Karpas-422 (cell line): ENCODE results near the gene CLSTN3. TPM values are rescaled to one million over a fixed set of nuclear protein-coding genes. Genes with fewer than 3 reads are reported as not detected.
"Not testable (repeated sequence)": the region's sequence is repeated elsewhere in the genome, so short reads cannot be mapped to it uniquely, and the experiment has no call there.

Experiments
- DNase-seq: peaks from one replicate; pipeline ENCODE4 v3.0.0-alpha.2; 2015
- H2AFZ ChIP-seq: fragments of 200-600 bp; sonication (generic); 2 replicates; pipeline ENCODE4 v1.6.1; 2014; ENCODE audit warnings: antibody characterized with exemption, low read length, mixed read lengths
- H3K27ac ChIP-seq: fragments of 200-600 bp; sonication (generic); 2 replicates; pipeline ENCODE4 v1.5.1; 2014; ENCODE audit warnings: mild to moderate bottlenecking, low read length, moderate library complexity
- H3K27me3 ChIP-seq: fragments of 200-600 bp; sonication (generic); 2 replicates; pipeline ENCODE4 v1.6.1; 2014; ENCODE audit warnings: low read length, mixed read lengths
- H3K36me3 ChIP-seq: fragments of 200-600 bp; sonication (generic); 2 replicates; pipeline ENCODE4 v1.6.1; 2014; ENCODE audit warnings: low read length, mixed read lengths; ENCODE audit not compliant: insufficient read depth
- H3K4me1 ChIP-seq: fragments of 200-600 bp; sonication (generic); 2 replicates; pipeline ENCODE4 v1.6.1; 2014; ENCODE audit warnings: mild to moderate bottlenecking, low read length, mixed read lengths
- H3K4me2 ChIP-seq: fragments of 200-600 bp; sonication (generic); 2 replicates; pipeline ENCODE4 v1.6.1; 2014; ENCODE audit warnings: low read length, low read depth, mild to moderate bottlenecking; ENCODE audit not compliant: poor library complexity, severe bottlenecking
- H3K4me3 ChIP-seq: fragments of 200-600 bp; sonication (generic); 2 replicates; pipeline ENCODE4 v1.5.1; 2014; ENCODE audit warnings: mild to moderate bottlenecking, antibody characterized with exemption, low read length, mixed read lengths
- H3K79me2 ChIP-seq: fragments of 200-600 bp; sonication (generic); 2 replicates; pipeline ENCODE4 v1.6.1; 2014; ENCODE audit warnings: mild to moderate bottlenecking, low read length, mixed read lengths
- H3K9ac ChIP-seq: fragments of 200-600 bp; sonication (generic); 2 replicates; pipeline ENCODE4 v1.6.0; 2014; ENCODE audit warnings: low read length
- H3K9me2 ChIP-seq: fragments of 200-600 bp; sonication (generic), shearing (Covaris generic); replicated peaks from 2 replicates; pipeline ENCODE4 v1.6.0; 2014; ENCODE audit warnings: mild to moderate bottlenecking, low read length, moderate library complexity; ENCODE audit not compliant: insufficient read depth
- H3K9me3 ChIP-seq: fragments of 300-700, 200-600 bp; sonication (generic); 2 replicates; pipeline ENCODE4 v1.6.1; 2014; ENCODE audit warnings: low read length, mixed read lengths
- H4K20me1 ChIP-seq: fragments of 200-600 bp; sonication (generic); 2 replicates; pipeline ENCODE4 v1.6.1; 2014; ENCODE audit warnings: mild to moderate bottlenecking, antibody characterized with exemption, low read length, low read depth; ENCODE audit not compliant: insufficient read depth
- total RNA-seq: library from RNA; depleted of rRNA; stranded (reverse); fragments of >200 nt; shearing (Covaris generic); gene quantifications from 2 replicates; pipeline ENCODE4 v1.2.3, GENCODE V29; 2014; ENCODE audit warnings: low replicate concordance

Gene CLSTN3
- total RNA-seq, 1 experiment from 2014 or later, result 30.0 TPM

DNA sequence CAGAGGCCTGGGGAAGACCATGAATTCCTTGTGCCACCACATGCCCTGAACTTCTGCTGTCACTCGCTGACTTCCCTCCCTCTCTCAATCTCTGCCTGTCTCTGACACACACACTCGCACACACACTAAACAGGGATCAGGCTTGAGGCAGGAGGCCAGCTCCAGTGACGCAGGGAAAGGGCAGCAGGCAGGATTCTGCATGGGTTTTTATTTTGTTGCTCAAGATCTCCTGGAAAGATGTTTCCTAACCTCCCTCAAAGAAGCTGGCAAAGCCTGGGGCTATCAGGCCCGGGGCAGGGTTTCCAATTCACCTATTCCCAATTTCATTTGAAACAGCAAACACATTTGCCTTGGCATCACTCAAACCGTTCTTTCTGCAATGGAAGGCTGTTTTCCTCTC, 31.6 kb downstream of the CLSTN3 start:
- Histone ChIP-seq H3K4me2 (no peak overlapping the region), H3K9me3 (no peaks in the 10 kb centered on the region), H3K79me2 (no peaks in the 10 kb centered on the region), H3K9me2 (no peaks in the 10 kb centered on the region), H4K20me1 (no peaks in the 10 kb centered on the region), H3K36me3 (no peaks in the 10 kb centered on the region), H2AFZ (no peak overlapping the region), H3K4me3 (no peak overlapping the region), H3K9ac (no peak overlapping the region), H3K27ac (no peak overlapping the region), H3K27me3 (0 out of 2 replicates have a peak, but pooled peaks cover 10% of the 10 kb centered on the region), H3K4me1 (no peaks in the 10 kb centered on the region)
- no peak for DNase-seq

GRCh38 chr12:7162691-7163114, 32.5 kb downstream of the CLSTN3 start:
- H3K9me3 ChIP-seq, result no peaks in the 10 kb centered on the region
- no peak overlapping the region for H3K4me2 ChIP-seq
- H3K4me3 ChIP-seq, result no peak overlapping the region
- no peak for DNase-seq
- 0 out of 2 replicates have a peak, but pooled peaks cover 10% of the 10 kb centered on the region for H3K27me3 ChIP-seq
- H3K4me1 ChIP-seq, result no peaks in the 10 kb centered on the region
- no peaks in the 10 kb centered on the region for H4K20me1 ChIP-seq
- H3K27ac ChIP-seq, result no peak overlapping the region
- H3K9me2 ChIP-seq, result no peaks in the 10 kb centered on the region
- H2AFZ ChIP-seq, result no peak overlapping the region
- no peaks in the 10 kb centered on the region for H3K79me2 ChIP-seq
- no peaks in the 10 kb centered on the region for H3K36me3 ChIP-seq
- H3K9ac ChIP-seq, result no peak overlapping the region

DNA sequence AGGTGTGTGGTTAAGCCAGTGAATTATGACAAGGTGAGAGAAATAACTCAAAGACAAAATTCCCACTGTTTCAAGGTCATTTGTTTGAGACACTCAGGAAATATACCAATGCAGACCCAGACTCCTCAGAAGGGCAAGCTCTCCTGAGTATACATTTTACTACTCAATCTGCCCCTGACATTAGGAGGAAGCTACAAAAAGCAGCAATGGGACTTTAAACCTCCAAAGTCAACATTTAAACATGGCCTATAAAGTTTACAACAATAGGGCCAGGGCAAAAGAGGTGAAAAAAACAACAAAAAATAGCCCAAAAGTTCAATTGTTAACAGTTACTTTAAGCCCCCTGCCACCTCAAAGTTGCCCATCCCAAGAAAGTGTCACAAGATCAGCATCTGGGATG, 39.8 kb downstream of the CLSTN3 start:
- H3K4me3 ChIP-seq, result no peak overlapping the region
- DNase-seq, result no peak
- no peak overlapping the region for H3K9ac ChIP-seq
- H3K36me3 ChIP-seq, result no peaks in the 10 kb centered on the region
- H3K4me2 ChIP-seq, result no peak overlapping the region
- no peaks in the 10 kb centered on the region for H3K4me1 ChIP-seq
- H3K79me2 ChIP-seq, result no peaks in the 10 kb centered on the region
- no peaks in the 10 kb centered on the region for H3K9me2 ChIP-seq
- no peak overlapping the region for H3K27ac ChIP-seq
- H3K9me3 ChIP-seq, result peaks cover 26% of the 10 kb centered on the region
- 0 out of 2 replicates have a peak, but pooled peaks cover 10% of the 10 kb centered on the region for H3K27me3 ChIP-seq
- H4K20me1 ChIP-seq, result no peaks in the 10 kb centered on the region
- no peak overlapping the region for H2AFZ ChIP-seq

- Histone ChIP-seq H3K9ac (no peak overlapping the region), H3K27me3 (no peaks in the 10 kb centered on the region), H2AFZ (no peak overlapping the region), H3K79me2 (no peaks in the 10 kb centered on the region), H3K36me3 (no peaks in the 10 kb centered on the region), H3K4me3 (no peak overlapping the region), H3K27ac (no peak overlapping the region), H3K4me2 (no peak overlapping the region), H4K20me1 (no peaks in the 10 kb centered on the region), H3K9me3 (peaks cover 26% of the 10 kb centered on the region), H3K9me2 (no peaks in the 10 kb centered on the region), H3K4me1 (no peaks in the 10 kb centered on the region)
- no peak for DNase-seq
Measured at GRCh38 chr12:7171854-7172253, 41.7 kb downstream of the CLSTN3 start.

DNA sequence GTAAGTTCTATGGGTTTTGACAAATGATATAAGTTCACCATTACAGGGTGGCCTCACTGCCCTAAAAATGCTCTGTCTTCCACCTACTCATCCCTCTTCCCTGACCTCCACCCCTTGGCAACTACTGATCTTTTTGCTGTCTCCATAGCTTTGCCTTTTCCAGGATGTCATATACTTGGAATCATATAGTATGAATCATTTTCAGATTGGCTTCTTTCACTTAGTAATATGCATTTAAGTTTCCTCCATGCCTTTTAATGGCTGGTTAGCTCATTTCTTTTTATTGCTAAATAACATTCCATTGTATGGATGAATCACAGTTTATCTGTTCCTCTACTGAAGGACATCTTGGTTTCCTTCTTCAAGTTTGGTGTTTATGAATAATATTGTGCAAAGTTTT, 45.3 kb downstream of the CLSTN3 start:
- Histone ChIP-seq H3K9me2 (no peaks in the 10 kb centered on the region), H3K4me2 (no peak overlapping the region), H3K4me3 (no peak overlapping the region), H3K4me1 (no peaks in the 10 kb centered on the region), H3K9ac (no peak overlapping the region), H3K79me2 (no peaks in the 10 kb centered on the region), H3K36me3 (no peaks in the 10 kb centered on the region), H4K20me1 (no peaks in the 10 kb centered on the region), H3K27ac (no peak overlapping the region), H3K27me3 (no peaks in the 10 kb centered on the region), H3K9me3 (peaks cover 12% of the 10 kb centered on the region), H2AFZ (no peak overlapping the region)
- no peak for DNase-seq

DNA sequence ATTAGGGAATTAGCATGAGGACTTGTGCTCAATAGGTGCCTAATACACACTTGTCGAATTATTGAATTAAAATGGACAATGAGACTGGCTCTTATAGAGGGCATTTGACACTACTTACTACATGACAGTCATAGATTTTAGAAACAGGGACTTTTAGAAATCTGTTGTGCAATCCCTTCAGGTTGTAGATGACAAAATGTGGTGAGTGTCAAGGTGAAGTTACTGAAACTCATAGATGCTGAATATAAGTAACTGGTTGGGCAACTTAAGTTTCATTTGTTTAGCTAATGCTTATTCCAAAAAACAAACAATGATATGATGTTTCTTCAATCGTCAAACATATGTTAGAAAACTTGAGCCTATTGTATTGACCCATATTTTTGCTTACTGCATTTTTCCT, 46.4 kb downstream of the CLSTN3 start:
- Histone ChIP-seq H3K27me3 (no peaks in the 10 kb centered on the region), H3K9ac (no peak overlapping the region), H3K4me1 (no peaks in the 10 kb centered on the region), H3K36me3 (no peaks in the 10 kb centered on the region), H3K9me2 (no peaks in the 10 kb centered on the region), H3K27ac (no peak overlapping the region), H2AFZ (no peak overlapping the region), H3K4me2 (no peak overlapping the region), H3K79me2 (no peaks in the 10 kb centered on the region), H3K4me3 (no peak overlapping the region), H4K20me1 (no peaks in the 10 kb centered on the region), H3K9me3 (peaks cover 5% of the 10 kb centered on the region)
- no peak for DNase-seq

DNA sequence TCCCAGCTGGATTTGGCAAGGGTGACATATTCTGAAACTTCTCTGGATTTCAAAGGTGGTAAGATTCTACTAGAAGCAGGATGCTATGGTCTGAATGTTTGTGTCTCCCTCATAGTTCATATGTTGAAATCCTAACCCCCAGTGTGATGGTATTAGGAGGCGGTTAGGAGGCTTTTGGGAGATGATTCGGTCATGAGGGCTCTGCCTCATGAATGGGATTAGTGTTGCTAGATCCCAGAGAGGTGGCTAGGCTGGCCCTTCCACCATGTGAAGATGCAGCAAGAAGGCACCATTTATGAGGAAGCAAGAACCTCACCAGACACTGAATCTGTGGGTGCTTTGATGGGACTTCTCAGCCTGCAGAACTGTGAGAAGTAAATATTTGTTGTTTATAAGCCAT, 48.3 kb downstream of the CLSTN3 start:
- no peaks in the 10 kb centered on the region for H3K9me2 ChIP-seq
- H3K9ac ChIP-seq, result no peak overlapping the region
- no peak overlapping the region for H3K4me2 ChIP-seq
- H3K27me3 ChIP-seq, result no peaks in the 10 kb centered on the region
- H4K20me1 ChIP-seq, result no peaks in the 10 kb centered on the region
- DNase-seq, result no peak
- H3K4me1 ChIP-seq, result peaks cover 3% of the 10 kb centered on the region; the same call in 1 of the 2 replicates
- no peaks in the 10 kb centered on the region for H3K36me3 ChIP-seq
- no peak overlapping the region for H3K4me3 ChIP-seq
- H3K27ac ChIP-seq, result no peak overlapping the region
- no peaks in the 10 kb centered on the region for H3K79me2 ChIP-seq
- H2AFZ ChIP-seq, result no peak overlapping the region
- H3K9me3 ChIP-seq, result no peaks in the 10 kb centered on the region

GRCh38 chr12:7180685-7181084, 50.5 kb downstream of the CLSTN3 start:
- H3K4me3 ChIP-seq, result no peak overlapping the region
- H3K4me1 ChIP-seq, result peaks cover 3% of the 10 kb centered on the region; the same call in 1 of the 2 replicates
- no peak overlapping the region for H3K4me2 ChIP-seq
- H4K20me1 ChIP-seq, result no peaks in the 10 kb centered on the region
- H3K36me3 ChIP-seq, result no peaks in the 10 kb centered on the region
- no peak for DNase-seq
- no peak overlapping the region for H3K27ac ChIP-seq
- H3K9ac ChIP-seq, result no peak overlapping the region
- no peaks in the 10 kb centered on the region for H3K9me3 ChIP-seq
- no peak overlapping the region for H2AFZ ChIP-seq
- H3K79me2 ChIP-seq, result no peaks in the 10 kb centered on the region
- H3K9me2 ChIP-seq, result no peaks in the 10 kb centered on the region
- H3K27me3 ChIP-seq, result no peaks in the 10 kb centered on the region

- H3K27ac ChIP-seq, H3K27me3 ChIP-seq, H3K4me3 ChIP-seq, H3K36me3 ChIP-seq, H4K20me1 ChIP-seq, H2AFZ ChIP-seq, DNase-seq, H3K9me3 ChIP-seq, H3K9me2 ChIP-seq, H3K9ac ChIP-seq, H3K4me2 ChIP-seq: not testable (repeated sequence)
- H3K79me2 ChIP-seq, result peaks cover 15% of the 10 kb centered on the region
- H3K4me1 ChIP-seq, result peaks cover 19% of the 10 kb centered on the region
Measured at GRCh38 chr12:7186058-7186457, 55.9 kb downstream of the CLSTN3 start.
